ENCODE results near the gene ATP6V1G2.
"Not testable (repeated sequence)": the region's sequence is repeated elsewhere in the genome, so short reads cannot be mapped to it uniquely, and the experiment has no call there.

Gene ATP6V1G2

DNA sequence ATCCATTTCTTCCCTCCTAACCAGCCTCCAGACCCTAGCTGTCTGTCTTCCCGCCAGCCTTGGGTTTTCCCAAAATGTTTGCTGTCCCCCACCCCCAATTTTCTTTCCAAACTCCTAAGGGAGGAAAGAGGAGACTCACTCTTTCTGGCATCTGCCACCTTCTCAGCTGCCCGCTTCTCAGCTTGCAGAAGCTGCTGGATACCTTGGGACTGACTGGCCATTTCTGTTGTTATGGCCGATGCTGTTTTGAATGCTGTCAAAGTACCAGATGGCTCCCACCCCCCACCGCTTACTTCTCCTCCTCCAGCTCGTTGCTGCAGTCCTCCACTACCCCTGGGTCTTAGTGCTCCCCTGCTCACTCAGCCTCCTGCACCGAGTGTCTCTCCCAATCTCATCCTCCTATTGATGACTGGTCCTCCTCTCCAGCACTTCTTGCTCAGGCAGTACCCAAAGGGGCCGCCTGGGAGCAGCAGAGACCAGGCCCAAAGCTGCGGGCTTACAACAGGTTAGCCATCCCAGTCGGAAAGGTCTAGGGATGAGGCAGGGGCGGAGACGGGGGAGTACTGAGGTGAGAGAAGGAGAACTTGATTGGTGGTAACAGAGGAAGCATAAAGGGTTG is at the start of gene ATP6V1G2:
ATP6V1G2 (minus strand) TSS at position 270 of the 619 bp plus-strand sequence; CDS start at position 221, 49 bp downstream.
- DNase-seq (ENCODE audit: low read depth), result peak; percentile 88

DNA sequence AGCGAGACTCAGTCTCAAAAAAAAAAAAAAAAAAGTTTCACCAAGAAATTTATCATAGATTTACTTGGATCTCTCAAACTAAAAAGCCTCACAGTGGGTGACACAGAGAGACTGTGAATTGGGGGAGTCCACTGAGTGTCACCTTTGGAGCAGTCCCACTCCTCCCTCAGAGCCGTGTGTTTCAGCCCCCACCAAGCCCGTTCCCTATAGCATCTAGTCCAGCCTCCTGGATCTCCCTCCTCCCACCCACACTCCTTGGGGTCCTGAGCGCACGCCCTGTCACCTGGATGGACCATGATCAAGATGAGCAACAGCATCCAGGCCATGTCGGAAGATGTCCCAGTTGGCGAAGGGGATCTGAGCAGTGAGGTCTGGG is 46.0 kb upstream of the ATP6V1G2 start:
- DNase-seq (ENCODE audit: low read depth), result no peak

GRCh38 chr6:31590691-31591090 is 44.3 kb upstream of the ATP6V1G2 start:
- not testable (repeated sequence) for DNase-seq (ENCODE audit: low read depth)

DNA sequence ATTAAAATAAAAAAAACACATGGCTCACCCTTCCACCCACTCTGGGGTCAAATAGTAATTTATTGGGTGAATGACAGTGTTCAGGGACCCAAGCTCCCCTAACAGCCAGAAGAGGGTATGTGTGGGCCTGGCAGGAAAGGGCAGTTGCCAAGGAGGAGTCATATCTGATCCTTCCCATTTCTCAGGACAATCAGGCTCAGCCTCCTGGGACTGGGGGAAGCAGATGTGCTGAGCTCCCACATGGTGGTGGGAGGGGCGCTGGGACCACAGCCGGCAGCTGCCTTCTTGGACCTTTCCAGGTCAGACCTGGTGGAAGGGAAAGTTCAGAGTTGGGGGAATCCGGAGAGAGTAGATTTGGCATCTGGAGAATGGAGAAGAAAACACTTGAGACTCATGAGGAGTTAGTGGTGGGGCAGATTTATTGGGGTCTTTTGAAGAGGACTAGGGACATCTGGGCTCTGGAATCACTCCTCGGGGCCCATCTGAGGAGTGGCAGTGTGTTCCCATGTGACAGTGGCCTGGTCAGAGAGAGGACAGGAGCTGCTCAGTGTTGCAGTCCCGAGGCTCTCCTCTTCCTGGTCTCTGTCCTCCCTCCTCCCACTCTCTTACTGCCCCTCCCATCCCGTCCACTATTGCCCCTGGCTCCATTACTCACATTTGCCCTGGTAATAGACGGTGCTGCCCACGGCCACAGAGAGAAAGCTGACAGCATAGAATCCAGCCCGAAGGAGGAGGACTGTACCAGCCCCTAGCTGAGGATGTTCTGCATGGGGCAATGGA is 42.7 kb upstream of the ATP6V1G2 start:
- no peak for DNase-seq (ENCODE audit: low read depth)

DNA sequence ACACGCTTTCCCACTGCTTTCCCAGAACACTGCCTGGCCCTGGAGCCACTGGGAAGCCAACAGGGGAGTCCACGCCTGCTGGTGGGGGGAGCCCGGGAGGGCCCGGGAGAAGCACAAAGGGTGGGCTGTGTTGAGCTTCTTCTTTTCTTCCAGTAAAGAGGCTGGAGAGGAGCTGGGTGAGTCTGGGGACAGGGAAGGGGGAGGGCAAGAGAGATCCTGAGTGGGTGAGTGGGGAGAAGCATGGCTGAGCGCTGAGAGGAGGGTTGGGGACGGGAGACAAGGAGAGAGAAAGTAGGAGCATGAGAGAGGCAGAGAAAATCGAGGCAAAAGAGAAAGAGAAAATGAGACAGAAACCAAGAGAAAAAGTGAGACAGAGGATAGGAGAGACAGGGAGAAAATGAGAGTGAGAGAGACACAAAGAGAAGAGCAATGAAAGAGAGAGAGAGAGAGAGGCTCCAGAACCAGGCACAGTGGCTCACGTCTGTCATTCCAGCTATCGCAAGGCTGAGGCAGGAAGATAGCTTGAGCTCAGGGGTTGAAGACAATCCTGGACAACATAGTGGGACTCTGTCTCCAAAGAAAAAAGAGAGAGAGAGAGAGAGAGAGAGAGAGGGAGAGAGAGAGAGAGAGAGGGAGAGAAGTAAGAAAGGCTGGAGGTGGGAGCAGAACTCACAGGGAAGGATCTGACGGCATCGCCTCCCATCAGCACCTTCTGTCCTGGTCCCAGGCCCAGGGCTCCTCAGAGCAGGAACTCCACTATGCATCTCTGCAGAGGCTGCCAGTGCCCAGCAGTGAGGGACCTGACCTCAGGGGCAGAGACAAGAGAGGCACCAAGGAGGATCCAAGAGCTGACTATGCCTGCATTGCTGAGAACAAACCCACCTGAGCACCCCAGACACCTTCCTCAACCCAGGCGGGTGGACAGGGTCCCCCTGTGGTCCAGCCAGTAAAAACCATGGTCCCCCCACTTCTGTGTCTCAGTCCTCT is 41.7 kb upstream of the ATP6V1G2 start:
- DNase-seq (ENCODE audit: low read depth), result no peak

DNA sequence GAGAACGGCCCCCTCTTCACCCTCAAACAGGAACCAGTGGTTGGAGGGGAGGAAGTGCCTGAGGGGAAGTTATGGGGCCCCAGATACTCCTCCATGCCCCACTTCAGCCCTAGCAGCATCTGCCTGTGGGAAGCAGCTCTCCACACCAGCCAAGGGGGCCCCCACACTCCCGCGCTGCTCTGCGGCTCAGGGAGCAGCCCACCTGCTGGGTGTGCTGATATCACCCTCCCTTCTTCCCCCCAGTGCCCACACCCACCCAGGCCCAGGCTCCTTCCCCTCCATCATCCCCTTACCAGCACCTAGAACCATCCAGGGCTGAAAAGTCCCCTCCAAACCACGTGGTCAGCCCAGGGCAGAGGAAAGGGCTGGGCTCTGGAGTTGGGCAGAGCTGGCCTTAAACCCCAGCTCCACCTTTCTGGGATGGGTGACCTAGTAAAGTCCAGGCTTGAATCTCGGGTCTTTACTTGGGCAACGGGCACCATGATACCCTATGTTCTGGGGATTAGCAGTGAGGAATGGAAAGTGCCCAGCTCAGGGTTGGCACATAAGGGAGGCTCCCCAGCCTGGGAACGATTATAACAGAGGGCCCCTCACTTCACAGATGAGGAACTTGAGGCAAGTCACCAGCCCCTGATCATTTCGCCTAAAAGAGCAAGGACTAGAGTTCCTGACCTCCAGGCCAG is 40.3 kb upstream of the ATP6V1G2 start:
- DNase-seq (ENCODE audit: low read depth), result no peak

DNA sequence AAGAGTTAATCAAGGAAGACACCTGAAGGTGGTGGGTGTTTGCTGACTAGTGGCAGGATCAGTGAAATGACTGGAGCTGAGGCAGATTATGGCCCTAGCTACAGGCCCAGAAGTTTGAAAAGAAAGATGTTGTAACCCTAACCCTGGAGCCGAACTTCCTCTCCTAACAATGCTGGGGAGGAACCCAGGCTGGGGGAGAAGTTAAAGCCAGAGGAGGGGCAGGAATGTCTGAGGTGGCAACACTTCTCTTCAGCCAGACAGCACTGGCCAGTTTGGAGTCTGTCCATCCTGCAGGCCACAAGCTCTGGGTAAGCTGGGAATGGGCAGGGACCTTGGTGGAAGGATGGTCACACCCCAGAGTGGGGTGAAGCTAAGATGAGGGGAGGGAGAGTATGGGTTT is 39.6 kb upstream of the ATP6V1G2 start, which contains the start of gene LST1:
LST1 (plus strand) TSS at position 270 of the 400 bp plus-strand sequence. CDS start 1,023 bp downstream, outside the sequence.
- DNase-seq (ENCODE audit: low read depth), result no peak

DNA sequence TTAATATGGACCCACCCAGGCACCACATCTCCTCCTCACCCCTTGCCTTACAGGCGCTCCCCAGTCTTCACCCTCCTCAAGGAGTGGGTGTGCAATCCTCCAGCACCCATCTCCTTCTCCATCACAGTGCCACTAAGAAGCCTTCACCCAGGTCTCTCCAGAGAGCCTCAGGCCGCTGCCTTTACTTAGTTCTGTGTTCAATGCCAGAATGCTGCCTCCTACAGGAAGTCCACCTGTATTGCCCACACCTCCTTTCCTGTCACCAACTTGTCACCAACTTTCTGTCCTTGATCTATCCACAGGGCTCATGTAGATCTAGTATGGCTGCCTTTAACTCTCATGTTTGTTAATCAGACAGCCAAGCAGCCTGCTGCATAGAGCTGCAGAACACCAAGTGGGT is 39.1 kb upstream of the ATP6V1G2 start:
- no peak for DNase-seq (ENCODE audit: low read depth)

DNA sequence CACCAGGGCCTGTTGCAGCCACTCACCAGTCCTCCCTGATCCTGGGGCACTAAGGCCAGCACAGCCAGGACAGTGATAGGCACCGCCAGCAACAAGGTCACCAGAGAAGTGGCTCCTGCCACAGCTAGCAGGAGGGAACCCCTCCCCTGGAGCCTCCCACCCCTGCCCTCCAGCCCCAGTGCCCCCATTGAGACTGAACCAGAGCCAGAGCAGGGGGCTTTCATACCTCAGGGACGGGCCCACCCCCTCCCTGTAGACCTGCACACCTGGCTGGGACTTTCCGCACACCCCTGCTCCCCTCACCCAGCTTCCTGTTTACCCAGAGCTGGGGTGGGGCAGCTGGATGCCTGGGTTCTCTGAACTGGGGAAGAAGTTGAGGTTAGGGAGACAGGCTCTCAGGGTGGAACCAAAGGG is 35.8 kb upstream of the ATP6V1G2 start, which contains the start of gene LTB:
LTB (minus strand) TSS at position 195 of the 414 bp plus-strand sequence; CDS start at position 188, 7 bp downstream.
- no peak for DNase-seq (ENCODE audit: low read depth)

- DNase-seq (ENCODE audit: low read depth), result no peak
Measured at GRCh38 chr6:31581434-31582229, 35.2 kb upstream of the ATP6V1G2 start.

DNA sequence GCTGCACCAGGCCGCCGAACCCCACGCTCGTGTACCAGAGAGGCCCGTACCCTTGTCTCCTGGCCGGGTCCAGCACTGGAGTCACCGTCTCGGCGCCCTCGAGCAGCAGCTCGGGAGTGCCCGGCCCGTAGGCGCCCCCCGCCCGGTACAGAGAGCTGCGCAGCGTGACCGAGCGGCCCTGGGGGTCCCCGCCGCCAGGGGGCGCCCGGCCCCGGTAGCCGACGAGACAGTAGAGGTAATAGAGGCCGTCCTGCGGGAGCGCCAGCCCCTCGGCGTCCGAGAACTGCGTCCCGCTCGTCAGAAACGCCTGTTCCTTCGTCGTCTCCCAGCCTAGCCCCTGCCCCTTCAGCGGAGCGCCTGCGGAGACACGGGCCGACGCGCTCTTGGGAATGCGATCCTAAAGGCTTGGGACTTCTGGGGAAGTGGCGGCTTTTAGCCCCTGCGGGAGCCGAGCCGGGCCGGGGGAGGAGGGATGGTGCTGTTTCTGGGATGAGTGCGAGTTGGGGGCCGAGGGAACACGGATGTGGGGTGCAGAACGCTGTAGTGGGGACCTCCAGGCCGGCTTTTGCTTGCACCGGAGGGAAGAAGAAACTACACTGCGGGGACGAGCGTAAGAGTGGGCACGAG is 34.5 kb upstream of the ATP6V1G2 start:
- DNase-seq (ENCODE audit: low read depth), result peak; percentile 67

- no peak for DNase-seq (ENCODE audit: low read depth)
Measured at GRCh38 chr6:31580438-31580740, 34.0 kb upstream of the ATP6V1G2 start.

DNA sequence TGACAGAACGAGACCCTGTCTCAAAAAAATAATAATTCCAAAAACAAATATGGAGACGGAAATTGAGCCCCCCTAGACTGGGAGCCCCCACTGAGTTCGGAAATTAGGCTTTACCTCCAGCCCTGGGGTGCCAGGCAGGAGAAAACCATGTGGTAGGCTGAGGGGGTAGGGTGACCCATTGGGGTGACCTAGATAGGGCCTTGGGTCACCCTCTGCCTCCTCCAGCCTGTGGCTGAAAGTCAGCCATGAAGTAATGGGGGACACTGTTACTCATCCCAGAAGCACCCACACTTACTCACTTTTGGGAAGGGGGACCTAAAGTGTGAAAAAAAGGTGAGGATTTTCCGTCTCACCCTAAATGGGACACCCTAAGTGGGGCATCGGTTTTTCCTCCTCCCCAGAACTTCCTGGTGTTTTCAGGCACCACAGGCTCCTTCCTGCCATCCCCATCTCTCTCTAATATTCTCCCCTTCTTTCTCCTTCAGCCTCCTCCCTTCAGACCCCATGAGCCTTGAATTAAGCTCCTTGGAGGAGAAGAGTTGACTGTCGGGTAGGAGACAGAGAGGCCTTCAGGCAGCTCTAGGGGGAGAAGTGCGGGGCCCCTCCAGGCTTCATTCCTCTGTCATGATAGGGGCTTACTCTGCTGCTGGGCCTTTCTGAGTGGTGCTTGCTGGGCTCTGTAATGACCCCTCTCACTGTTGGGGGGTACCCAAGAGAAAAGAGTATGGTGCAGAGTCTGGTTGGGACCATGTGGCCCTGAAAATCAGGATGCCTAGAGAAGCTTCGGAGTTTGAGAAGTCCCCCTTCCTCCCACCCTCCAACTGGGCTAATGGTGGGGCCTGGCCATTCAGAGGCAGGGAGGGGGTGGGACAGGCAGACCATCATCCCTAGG is 33.4 kb upstream of the ATP6V1G2 start:
- DNase-seq (ENCODE audit: low read depth), result no peak

- DNase-seq (ENCODE audit: low read depth), result no peak
Measured at GRCh38 chr6:31579119-31579505, 32.7 kb upstream of the ATP6V1G2 start.

DNA sequence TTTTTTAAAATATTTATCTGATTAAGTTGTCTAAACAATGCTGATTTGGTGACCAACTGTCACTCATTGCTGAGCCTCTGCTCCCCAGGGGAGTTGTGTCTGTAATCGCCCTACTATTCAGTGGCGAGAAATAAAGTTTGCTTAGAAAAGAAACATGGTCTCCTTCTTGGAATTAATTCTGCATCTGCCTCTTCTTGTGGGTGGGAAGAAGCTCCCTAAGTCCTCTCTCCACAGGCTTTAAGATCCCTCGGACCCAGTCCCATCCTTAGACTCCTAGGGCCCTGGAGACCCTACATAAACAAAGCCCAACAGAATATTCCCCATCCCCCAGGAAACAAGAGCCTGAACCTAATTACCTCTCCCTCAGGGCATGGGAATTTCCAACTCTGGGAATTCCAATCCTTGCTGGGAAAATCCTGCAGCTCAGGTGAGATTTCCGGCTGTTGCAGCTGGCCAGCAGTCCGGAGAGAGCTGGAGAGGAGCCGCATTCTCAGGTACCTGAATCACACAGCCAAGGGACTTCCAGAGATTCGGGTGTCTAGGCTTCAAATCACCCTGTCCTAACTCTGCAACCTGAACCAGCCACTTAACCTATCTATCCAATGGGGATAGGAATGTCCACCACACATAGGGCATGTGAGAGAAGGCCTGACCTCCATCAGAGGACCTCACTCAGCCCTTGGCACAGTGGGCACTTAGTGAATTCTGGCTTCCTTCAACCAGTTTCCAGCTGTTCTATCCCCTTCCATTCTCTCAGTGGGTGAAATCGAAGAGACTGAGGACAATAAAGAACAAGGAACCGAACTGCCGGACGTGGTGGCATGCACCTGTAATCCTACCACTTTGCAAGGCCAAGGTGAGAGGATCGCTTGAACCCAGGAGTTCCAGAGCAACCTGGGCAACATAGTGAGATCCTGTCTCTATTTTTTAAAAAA is 32.0 kb upstream of the ATP6V1G2 start:
- DNase-seq (ENCODE audit: low read depth), result no peak

GRCh38 chr6:31577579-31577966 is 31.2 kb upstream of the ATP6V1G2 start:
- DNase-seq (ENCODE audit: low read depth), result no peak

GRCh38 chr6:31576897-31577578 is 30.6 kb upstream of the ATP6V1G2 start:
- DNase-seq (ENCODE audit: low read depth), result no peak
